IPS-NIHi11 (cell line): Measurements from ENCODE around the gene ERCC2.

Experiments
- DNase-seq: peaks from one replicate; pipeline ENCODE4 v3.0.0; 2012; ENCODE audit warnings: mixed read lengths, low spot score

ERCC2 gene

DNA sequence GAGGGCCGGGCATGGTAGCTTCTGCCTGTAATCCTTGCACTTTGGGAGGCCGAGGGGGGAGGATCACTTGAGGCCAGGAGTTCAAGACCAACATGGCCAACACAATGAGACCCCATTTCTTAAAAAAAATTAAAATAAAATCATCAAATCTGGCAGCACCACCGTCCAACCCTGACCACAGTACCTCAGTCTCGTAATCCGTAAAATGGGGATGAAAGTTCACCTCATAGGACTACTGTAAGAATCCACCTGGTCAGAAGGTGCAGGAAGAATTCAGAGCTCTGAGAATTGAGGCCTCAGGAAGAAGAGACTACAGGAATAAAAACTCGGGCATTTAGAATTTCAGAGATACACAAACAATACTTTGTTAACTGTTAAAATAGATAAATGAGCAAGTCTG, 31.4 kb upstream of the ERCC2 start:
- DNase-seq: no peak

DNA sequence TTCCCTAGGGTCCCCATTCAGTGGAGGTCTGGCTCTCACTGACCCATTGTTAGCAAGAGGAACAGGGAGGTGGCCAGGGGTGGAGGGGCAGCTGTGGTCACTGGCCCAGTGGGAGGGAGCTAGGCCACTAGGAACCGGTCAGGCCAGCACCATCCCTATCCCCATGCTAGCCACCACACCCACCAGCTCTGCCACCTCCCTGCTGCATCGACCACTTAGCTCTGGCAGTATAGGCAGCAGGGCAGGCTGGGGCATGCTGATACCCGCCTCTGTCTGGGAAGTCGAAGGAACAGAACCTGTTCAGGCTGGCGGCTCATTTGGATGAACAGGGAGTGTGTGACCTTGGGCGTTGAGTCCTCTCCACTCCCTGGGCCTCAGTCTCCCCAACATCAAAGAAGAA, 29.8 kb upstream of the ERCC2 start:
- DNase-seq: no peak

DNA sequence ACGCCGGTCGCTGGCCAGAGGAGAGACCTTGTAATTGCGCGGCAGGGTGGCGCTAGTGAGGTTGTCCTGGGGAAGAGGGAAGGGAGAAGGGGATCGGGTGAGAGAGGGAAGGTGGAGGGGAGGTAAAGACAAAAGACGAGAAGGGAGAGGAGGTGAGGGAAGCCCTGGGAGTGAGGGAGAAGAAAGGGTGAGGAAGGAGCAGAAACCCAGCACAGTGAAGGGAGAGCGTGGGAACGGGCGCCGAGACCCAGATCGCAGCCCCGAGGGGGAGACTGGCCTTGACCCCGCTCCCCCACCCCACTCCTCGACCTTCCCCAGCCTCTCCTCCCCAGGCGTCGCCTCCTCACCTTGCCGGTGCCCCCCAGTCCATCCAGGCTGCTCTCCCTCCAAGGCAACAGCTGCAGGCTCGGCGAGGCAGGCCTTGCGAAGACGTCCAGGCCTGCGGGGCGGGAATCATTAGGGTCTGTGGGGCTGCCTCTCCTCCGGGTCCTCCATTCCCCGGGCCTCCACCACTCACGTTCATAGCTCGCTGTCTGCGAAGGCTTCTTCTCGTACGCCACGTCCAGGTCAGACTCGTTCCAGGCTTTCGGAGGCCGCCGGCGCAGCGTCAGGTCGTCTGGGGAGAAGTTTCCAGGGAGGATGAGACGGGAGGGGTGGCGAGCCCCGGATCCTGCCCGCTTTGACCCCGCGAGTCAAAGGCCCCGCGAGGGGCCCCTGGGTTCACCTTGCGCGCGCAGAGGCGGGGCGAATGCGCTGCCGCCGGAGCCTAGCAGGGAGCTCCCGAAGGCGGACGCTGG, 25.6 kb upstream of the ERCC2 start:
- DNase-seq: peak; percentile 74

DNA sequence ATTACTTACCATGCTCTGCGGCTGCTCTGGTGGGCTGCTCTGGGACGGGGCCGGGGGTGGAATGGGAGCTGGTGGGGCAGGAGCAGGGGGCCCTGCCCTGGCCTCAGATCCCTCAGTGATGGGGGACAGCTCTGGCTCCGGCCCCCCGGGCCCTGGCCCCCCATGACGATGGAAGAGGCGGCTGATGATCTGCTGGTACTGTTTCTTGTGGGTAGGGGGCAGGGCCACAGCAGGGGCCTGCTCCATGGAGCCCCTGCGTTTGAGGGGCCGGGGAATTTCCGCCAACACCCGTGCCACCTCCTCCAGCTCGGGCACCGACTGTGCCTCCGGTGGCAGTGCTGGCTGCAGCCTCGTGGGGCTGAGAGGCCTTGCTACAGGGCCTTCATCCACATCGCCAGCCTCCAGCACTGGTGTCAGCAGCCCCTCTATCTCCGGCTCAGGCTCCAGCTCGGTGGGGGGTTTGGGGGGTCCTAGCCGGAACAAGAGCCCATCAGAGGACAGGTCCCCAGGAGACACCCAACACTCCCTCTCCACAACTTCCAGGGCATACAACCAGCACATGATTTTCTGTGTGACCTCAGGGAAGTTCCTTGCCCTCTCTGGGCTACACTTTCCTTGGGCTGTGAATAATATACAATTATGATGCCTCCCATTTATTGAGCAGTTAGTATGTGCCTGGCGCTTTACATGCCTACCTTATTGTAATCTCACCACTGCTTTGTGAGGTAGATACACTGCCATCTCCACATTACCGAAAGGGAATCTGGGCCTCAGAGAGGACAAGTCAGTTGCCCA, 21.7 kb upstream of the ERCC2 start:
- no peak for DNase-seq

DNA sequence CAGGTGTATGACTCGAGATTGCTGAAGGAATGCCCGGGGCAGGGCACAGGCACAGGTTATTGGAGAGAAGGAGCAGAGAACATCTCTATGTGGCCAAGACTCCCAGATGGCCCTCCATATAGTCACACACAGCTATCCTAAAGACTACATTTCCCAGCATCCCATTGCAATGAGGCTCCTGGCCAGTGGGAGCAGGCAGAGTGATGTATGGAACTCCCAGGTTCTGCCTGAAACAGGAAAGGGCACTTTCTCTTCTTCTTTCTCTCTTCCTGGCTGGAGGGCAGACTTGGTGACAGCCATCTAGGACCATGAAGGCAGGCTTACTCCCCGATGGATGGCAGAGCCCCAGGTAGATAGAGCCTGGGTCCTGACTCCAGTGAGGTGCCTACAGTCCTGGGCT, 21.0 kb upstream of the ERCC2 start:
- peak; percentile 53 for DNase-seq

DNA sequence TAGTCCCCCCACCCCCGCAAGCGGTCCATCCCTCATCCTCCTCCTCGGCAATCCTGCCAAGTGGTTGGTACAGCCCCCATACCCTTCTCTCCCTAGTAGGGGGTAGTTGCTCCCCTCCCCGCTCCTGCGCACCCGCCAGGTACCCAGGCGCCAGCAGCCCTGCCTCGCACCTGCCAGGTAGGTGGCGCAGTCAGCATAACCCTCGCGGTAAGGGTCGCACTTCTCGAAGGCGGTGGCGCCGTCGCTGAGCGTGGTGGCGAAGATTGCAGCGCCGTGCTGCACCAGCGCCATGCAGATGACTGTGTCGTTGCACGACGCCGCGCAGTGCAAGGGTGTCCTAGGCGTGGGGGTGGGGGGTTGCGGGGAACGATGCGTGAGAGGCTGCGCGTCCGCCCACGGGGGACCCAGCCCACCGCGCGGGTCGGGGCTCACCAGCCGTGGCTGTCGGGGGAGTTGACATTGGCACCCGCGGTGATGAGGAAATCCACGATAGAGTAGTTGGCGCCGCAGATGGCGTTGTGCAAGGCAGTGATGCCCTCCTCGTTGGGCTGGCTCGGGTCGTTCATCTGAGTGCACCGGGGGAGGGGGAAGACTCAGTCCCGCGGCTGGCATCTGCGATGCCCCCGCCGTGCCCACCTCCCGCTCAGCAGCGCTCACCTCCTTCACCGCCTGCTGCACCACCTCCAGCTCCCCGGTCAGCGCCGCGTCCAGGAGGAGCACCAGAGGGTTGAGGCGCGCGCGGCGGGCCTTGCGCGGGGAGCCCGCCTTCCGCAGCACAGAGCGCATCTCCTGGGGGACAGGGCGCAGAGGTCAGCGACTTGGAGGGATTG, 15.2 kb upstream of the ERCC2 start:
- no peak for DNase-seq

DNA sequence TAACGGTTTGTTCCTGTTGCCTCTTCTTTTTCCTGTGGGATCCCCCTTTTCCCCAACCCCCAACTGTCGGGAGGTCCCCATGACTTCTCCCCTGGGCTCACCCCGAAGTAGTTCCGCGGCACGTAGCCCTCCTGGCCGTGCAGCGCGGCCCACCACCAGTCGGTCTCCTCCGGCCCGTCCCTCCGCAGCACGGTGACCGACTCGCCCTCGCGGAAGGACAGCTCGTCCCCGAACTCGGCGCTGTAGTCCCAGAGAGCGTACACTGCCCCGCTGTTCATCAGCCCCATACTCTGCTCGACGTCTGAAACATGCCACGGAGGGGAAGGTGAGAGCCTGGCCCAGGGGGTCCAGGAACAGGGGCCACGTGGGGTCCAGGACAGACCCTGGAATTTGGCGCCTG, 12.1 kb upstream of the ERCC2 start:
- no peak for DNase-seq

DNA sequence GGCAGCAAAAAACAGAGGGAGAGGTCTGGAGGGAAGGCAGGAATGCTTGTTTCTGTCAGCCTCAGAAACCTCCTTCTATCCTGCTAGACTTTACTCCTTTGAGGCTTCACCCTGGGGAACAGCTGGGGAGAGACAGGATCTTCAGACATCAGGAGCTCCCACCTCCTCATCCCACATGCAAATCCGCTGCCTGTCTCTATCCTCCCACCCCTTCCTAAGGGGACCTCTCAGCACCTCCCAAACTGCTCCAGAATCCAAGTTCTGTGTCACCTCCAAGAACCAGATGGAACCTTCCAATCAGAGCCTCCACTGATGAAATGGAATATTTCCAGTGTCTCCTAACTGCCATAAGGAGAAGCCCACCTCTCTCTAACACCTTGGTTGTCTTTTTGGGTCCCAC, 9.7 kb upstream of the ERCC2 start:
- no peak for DNase-seq

DNA sequence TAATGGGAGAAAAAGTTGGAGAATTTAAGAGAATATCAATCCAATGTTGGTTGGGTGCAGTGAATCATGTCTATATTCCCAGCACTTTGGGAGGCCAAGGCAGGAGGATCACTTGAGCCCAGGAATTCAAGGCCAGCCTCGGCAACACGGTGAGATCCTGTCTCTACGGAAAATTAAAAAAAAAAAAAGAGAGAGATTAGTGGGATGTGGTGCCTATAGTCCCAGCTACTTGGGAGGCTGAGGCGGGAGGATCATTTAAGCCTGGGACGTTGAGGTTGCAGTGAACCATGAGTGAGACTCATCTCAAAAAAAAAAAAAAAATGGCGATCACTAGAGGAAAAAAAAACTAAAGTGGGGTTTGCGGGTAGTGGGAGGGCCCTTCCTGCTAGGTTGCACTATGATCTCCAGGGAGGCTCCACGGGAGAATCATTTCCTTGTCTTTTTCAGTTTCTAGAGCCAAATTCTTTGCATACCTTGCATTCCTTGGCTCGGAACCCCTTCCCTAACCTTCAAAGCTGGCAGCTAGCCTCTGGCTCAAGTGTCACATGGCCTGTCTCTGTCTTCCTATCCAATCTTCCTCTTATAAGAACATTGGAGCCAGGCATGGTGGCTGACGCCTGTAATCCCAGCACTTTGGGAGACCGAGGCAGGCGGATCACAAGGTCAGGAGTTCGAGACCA, 5.8 kb upstream of the ERCC2 start:
- peak; percentile 73 for DNase-seq

DNA sequence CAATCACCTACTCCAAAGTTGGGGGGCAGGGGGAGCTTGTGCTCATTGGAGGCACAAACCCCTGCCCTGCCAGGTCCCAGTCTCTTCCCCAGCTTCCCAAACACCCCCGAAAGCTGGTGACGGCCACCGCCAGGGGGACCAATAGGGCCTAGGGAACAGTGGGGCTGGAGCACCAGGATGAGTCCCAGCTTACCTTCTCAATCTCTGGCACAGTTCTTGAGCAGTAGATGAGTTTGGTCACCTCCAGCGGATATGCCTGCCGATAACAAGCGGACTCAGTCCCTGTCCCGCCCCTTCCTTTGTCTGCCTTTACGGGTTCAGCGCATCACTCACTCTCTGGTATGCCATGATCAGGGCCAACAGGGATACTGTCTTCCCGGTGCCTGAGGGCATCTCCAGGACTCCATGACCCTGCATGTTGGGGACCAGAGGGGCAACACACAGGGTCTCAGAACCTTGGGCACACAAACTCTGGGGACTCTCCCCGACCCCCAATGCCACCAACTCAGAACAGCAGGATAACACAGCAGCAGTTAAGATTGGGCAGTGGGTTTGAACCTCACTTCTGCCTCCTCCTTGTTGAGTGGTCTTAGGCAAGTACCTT, 1.5 kb downstream of the ERCC2 start:
- DNase-seq: peak; percentile 22

DNA sequence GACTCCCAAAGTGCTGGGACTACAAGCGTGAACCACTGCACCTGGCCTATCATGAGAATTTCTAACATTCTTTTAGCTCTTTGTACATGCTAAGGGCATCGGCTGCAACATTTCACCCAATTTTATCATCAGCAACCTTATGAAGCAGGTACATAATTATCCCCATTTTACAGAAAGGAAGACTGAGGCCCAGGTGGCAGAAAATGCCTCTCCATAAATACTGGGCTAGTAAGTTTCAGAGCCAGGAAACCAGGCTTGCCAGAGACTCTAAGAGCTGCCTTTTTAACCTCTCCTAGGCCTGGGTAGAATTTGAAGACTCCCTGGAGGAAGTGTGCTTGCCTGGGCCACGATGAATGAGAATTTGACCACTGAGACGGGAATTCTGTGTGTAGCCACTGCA, 2.2 kb downstream of the ERCC2 start:
- peak; percentile 3 for DNase-seq

DNA sequence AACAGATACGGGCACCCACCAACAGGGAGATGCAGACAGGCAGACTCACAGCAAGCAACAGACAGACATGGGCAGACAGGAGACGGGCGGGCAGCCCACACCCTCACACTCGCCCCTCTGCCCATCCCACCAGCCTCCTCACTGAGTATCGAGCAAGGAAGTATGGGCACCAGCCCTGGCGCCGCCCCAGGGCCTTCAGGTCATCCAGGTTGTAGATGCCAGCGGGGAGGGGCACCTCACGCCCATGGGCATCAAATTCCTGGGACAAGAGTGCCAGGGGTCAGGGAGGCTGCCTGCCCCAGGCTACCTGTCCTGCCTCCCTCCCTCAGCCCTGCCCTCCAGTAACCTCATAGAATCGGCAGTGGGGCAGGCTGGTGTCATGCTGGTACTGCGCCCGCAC, 5.7 kb downstream of the ERCC2 start:
- DNase-seq: peak; percentile 6

DNA sequence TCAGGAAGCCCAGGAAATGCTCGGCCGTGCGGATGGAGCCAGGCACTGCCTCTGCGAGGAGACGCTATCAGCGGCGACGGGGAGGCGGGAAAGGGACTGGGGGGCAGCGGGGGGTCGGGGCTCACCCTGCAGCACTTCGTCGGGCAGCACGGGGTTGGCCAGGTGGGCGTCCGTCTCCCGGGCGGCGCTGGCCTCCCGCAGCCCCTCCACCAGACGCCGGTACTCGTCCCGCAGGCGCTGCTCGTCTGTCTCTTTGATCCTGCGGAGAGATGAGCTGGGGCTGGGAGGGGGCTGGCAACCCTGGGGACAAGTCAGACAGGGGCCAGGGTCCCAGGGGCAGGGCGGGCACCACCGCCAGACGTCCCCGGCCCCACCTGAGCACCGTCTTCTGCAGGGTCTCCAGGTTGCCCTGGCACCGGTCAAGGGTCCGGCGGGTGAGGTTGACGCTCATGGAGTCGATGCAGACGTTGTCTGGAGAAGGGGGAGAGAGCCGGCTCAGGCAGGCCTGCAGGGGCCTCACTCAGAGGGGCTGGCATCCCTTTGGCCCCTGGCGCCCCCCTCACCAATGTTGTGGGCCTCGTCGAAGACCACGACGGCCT, 6.4 kb downstream of the ERCC2 start:
- peak; percentile 10 for DNase-seq

DNA sequence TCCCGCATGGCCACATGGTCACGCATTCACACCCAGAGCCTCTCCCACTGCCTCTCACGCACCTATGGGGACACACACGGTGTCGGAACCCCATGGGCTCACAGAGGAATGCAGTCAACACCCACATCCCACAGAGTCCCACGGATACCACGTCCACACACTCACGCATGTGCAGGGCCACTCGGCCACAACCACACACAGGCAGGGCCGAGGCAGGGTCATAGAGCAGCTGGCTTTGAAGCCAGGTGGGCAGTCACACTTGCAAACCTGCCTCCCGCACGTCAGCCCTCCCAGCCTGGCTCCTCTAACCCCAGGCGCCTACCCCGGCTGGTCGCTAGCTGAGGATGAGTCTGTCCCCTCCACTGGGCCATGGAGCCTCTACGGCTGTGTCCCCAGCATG, 8.1 kb downstream of the ERCC2 start:
- peak; percentile 7 for DNase-seq

DNA sequence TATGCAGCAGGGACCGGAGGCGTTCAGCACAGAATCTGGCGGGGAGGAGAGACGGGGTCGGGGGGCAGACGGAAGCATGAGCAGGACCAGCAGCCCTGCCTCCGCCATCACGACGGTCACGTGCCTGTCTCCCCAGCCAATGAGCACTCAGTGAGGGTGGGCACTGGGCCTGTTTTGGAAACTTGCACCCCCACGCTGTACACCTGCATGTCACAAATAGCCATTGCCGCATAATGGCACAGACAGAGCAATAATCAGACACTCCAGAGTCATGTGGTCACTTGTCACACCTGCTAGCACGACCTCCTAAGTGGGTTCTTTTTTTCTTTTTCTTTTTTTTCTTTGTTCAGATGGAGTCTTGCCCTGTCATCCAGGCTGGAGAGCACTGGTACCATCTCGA, 8.8 kb downstream of the ERCC2 start:
- DNase-seq: no peak

DNA sequence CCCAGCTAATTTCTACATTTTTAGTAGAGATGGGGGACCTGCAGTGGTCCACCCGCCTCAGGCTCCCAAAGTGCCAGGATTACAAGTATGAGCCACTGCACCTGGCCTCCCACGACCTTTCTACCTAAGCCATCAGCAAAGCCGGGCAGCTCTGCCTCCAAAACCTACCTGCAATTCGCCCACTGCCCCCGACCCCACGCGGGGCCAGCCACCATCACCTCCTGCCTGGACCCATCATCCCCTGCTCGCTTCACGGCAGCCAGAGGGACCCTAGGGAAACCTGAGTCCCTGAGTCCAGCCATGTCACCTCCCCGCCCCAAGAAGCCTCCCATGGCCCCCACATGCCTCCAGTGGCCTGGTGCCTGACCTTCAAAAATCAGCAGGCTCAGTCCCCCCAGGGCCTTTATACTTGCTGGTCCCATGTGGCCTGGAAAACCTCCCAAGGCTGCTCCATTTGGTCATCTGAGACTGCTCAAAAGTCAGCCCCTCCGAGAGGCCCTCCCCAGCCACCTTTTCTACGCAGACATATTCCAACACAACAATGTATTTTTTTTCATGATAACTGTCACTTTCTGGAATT, 12.1 kb downstream of the ERCC2 start:
- peak; percentile 8 for DNase-seq

DNA sequence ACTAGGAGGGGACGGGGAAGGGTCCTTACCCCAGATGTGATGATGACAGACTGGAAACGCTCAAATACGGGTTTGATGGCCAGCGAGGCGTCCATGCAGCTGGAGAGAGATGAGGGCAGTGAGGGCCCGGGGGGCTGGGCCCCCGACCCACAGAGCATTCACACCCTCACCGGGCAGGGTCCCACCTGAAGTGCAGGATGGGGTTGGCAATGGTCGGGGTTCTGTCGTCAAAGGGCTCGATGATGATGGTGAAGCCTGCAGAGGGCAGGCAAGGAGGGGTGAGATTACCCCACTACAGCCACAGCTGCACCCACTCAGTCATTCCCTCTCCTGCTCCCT, 13.0 kb downstream of the ERCC2 start:
- DNase-seq: peak; percentile 12

DNA sequence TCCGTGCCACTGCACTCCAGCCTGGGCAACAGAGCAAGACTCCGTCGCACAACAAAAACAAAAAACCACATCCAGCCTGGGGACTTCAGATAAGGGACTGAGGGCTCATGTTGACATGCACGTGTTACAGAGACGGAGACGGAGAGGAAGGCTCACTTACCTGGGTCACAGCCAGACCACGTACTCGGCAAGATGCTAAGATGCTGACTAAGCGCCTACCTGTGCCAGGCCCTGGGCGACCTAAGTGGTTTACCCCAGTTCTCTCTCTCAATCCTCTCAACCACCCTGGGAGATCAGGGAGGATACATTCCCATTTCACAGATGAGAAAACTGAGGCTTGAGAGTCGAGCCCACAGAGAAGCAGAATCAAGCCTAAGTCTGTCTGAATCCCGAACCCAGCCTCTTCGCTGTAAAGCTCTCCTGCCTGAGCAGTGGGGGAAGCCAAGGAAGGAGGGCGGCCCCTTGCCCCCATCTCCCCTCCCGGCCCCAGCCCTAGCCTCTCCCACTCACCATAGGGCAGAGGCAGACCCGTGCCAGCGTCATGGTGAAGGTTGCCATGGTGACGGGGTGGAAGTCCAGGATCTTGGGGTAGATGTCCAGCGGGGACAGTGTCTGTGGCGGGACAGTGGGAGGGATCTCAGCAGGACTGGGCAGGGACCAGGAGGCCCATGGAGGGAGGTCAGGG, 13.5 kb downstream of the ERCC2 start:
- DNase-seq: peak; percentile 7

DNA sequence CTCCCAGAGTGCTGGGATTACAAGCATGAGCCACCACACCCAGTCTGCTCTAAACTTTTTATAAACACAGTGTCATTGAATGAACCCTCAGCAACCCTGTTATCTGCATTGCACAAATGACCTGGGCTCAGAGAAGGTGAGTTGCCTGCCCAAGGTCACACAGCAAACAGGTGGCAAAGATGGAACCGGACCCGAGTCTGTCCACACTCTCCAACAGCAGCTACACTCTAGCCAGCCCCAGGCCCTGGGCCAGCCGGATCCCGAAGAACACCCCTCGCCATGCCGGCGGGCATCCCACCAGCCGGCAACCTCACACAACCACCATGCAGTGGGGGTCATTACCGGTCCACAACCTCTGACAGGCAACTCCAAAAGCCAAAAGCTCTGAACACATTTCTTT, 14.5 kb downstream of the ERCC2 start:
- no peak for DNase-seq

DNA sequence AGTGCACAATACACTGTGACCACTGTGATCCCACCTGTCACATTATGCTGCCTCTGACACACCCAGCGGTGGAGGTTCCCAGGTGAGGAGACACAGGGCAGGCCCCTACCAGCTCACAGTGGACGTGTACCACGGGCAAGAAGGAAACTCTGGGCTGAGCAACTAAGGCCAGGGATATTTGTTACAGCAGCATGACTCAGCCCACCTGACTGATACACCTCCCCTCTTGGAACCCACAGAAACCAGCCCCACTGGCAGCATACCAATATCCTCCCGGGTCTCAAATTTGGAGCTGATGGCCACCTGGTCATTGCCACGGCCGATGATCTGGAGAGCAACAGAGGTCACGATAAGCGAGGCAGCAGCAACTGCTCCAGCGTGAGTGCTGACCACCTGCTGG, 15.0 kb downstream of the ERCC2 start:
- peak; percentile 3 for DNase-seq
